DOHH2 (cell line): Measurements from ENCODE around the gene CDK13.
"Not testable (repeated sequence)": the region's sequence is repeated elsewhere in the genome, so short reads cannot be mapped to it uniquely, and the experiment has no call there.

Source experiments
- H3F3A ChIP-seq: fragments of 200-600 bp; sonication (generic), shearing (Covaris generic); 2 replicates; pipeline ENCODE4 v1.6.0; 2016; ENCODE audit warnings: antibody characterized with exemption, mild to moderate bottlenecking; ENCODE audit not compliant: control insufficient read depth, insufficient read depth
- H3K27ac ChIP-seq: fragments of 200-600 bp; sonication (generic); 2 replicates; pipeline ENCODE4 v1.5.1; 2014; ENCODE audit warnings: low read depth, mild to moderate bottlenecking, low read length, moderate library complexity
- H3K27me3 ChIP-seq: fragments of 200-600 bp; sonication (generic); 2 replicates; pipeline ENCODE4 v1.6.1; 2014; ENCODE audit warnings: mild to moderate bottlenecking, low read length, mixed read lengths; ENCODE audit not compliant: control insufficient read depth
- H3K36me3 ChIP-seq: fragments of 200-600 bp; sonication (generic); 2 replicates; pipeline ENCODE4 v1.6.1; 2014; ENCODE audit warnings: mild to moderate bottlenecking, low read length, moderate library complexity, mixed read lengths; ENCODE audit not compliant: control insufficient read depth
- H3K4me1 ChIP-seq: fragments of 200-600 bp; sonication (generic); 2 replicates; pipeline ENCODE4 v1.6.1; 2014; ENCODE audit warnings: mild to moderate bottlenecking, low read length, mixed read lengths; ENCODE audit not compliant: control insufficient read depth
- H3K4me2 ChIP-seq: fragments of 200-600 bp; sonication (generic); 2 replicates; pipeline ENCODE4 v1.6.0; 2014; ENCODE audit warnings: mild to moderate bottlenecking, low read length, moderate library complexity
- H3K4me3 ChIP-seq: fragments of 200-600 bp; sonication (generic); 2 replicates; pipeline ENCODE4 v1.5.1; 2014; ENCODE audit warnings: mild to moderate bottlenecking, low read length, mixed read lengths
- H3K79me2 ChIP-seq: fragments of 200-600 bp; sonication (generic); 2 replicates; pipeline ENCODE4 v1.6.1; 2014; ENCODE audit warnings: mild to moderate bottlenecking, low read length, mixed read lengths; ENCODE audit not compliant: control insufficient read depth
- H3K9me2 ChIP-seq: fragments of 200-600 bp; sonication (generic); replicated peaks from 2 replicates; pipeline ENCODE4 v1.6.1; 2014; ENCODE audit warnings: mild to moderate bottlenecking, low read length, mixed read lengths; ENCODE audit not compliant: control insufficient read depth
- H3K9me3 ChIP-seq: fragments of 200-600 bp; sonication (generic); 2 replicates; pipeline ENCODE4 v1.6.1; 2014; ENCODE audit warnings: antibody characterized with exemption, low read length, mixed read lengths; ENCODE audit not compliant: control insufficient read depth, insufficient read depth
- H4K20me1 ChIP-seq: fragments of 200-600 bp; sonication (generic); 2 replicates; pipeline ENCODE4 v1.6.0; 2014; ENCODE audit warnings: low read depth, mild to moderate bottlenecking, antibody characterized with exemption, low read length, moderate library complexity; ENCODE audit not compliant: control insufficient read depth, insufficient read depth
- EZH2phosphoT487 ChIP-seq: fragments of 200-600 bp; sonication (generic); IDR thresholded peaks from 2 replicates; pipeline ENCODE4 v1.6.1; 2017; ENCODE audit warnings: borderline replicate concordance, mild to moderate bottlenecking, antibody characterized with exemption, low read length, moderate library complexity, mixed read lengths
- TF ChIP-seq, protein P1 (sequence below): fragments of 200-600 bp; sonication (generic); IDR thresholded peaks from one replicate; pipeline ENCODE4 v1.5.1; 2014; ENCODE audit warnings: antibody characterized with exemption, mild to moderate bottlenecking, low read depth, low read length; ENCODE audit not compliant: poor library complexity, severe bottlenecking

Gene CDK13

DNA sequence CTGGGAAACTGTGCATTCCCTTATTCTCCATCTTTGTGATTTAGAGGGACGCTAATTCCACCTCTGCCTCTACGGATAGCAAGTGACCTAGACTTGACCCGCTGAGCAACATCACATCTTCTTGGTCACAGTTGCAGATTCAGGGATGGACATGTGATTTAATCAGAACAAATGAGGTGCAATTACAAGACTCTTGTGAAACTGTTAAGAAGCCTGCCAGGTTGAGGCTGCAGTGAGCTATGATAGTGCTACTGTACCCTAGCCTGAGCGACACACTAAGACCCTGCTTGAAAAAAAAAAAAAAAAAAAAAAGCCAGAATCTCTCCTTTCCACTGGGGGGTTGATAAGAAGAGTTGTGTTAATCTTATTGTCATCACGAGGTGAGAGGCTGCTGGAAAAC is 170.0 kb downstream of the CDK13 start:
- Histone ChIP-seq H3K9me2 (no peaks in the 10 kb centered on the region), H3K4me2 (no peak overlapping the region), H3K27ac (no peak overlapping the region), H3F3A (peaks cover 2% of the 10 kb centered on the region; the same call in 1 of the 2 replicates), H3K4me1 (no peaks in the 10 kb centered on the region), H3K27me3 (no peaks in the 10 kb centered on the region), H4K20me1 (no peaks in the 10 kb centered on the region; the same call in none of the 2 replicates), H3K4me3 (no peak overlapping the region), H3K9me3 (no peaks in the 10 kb centered on the region), H3K79me2 (peaks cover 18% of the 10 kb centered on the region), H3K36me3 (peaks cover 6% of the 10 kb centered on the region; the same call in 1 of the 2 replicates)
- TF ChIP-seq, protein P1, sequence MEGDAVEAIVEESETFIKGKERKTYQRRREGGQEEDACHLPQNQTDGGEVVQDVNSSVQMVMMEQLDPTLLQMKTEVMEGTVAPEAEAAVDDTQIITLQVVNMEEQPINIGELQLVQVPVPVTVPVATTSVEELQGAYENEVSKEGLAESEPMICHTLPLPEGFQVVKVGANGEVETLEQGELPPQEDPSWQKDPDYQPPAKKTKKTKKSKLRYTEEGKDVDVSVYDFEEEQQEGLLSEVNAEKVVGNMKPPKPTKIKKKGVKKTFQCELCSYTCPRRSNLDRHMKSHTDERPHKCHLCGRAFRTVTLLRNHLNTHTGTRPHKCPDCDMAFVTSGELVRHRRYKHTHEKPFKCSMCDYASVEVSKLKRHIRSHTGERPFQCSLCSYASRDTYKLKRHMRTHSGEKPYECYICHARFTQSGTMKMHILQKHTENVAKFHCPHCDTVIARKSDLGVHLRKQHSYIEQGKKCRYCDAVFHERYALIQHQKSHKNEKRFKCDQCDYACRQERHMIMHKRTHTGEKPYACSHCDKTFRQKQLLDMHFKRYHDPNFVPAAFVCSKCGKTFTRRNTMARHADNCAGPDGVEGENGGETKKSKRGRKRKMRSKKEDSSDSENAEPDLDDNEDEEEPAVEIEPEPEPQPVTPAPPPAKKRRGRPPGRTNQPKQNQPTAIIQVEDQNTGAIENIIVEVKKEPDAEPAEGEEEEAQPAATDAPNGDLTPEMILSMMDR = no peak
- TF ChIP-seq EZH2phosphoT487 = no peak

DNA sequence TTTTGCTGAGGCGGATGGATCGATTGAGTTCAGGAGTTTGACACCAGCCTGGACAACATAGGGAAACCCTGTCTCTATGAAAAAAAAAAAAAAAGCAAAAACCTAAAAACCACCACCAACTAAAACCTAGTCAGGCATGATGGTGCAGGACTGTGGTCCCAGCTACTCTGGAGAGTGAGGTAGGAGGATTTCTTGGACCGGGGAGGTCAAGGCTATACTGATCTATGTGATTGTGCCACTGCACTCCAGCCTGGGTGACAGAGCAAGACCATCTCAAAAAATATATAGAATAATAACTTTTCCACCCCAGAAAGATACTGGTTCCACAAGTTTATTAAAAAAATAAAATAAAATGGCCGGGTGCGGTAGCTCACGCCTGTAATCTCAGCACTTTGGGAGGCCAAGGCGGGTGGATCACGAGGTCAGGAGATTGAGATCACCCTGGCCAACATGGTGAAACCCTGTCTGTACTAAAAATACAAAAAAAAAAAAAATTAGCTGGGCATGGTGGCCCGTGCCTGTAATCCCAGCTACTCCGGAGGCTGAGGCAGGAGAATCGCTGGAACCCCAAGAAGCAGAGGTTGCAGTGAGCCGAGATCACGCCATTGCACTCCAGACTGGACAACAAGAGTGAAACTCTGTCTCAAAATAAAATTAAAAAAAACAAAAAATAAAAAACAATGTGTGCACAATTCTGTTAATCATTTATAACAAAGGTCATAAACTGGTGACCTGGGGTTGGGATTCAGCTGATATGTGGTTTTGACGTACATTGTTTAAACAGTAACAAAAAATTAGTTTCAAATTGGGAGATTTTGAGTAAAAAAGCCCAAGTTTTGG is 172.3 kb downstream of the CDK13 start:
- H3K79me2 ChIP-seq = peaks cover 33% of the 10 kb centered on the region
- H3K4me1 ChIP-seq, H3K27ac ChIP-seq, H3K27me3 ChIP-seq, H3K4me2 ChIP-seq, H3K4me3 ChIP-seq, H3K36me3 ChIP-seq, H3K9me2 ChIP-seq, H3K9me3 ChIP-seq, H4K20me1 ChIP-seq, H3F3A ChIP-seq: not testable (repeated sequence)

DNA sequence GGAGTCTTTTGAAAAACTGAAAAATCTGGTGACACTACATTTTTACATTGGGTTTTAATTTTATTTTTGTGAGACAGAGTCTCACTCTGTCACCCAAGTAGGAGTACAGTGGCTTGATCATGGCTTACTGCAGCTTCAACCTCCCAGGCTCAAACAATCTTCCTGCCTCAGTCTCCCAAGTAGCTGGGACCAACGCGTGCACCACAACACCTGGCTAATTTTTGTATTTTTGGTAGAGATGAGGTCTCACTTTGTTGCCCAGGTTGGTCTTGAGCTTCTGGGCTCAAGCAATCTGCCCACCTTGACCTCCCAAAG is 172.8 kb downstream of the CDK13 start:
- TF ChIP-seq, protein P1 = no peak
- TF ChIP-seq EZH2phosphoT487 = no peak
- Histone ChIP-seq H3K4me2 (no peak overlapping the region), H3K4me3 (no peak overlapping the region), H4K20me1 (peaks cover 4% of the 10 kb centered on the region; the same call in 1 of the 2 replicates), H3K79me2 (peaks cover 39% of the 10 kb centered on the region), H3K27me3 (no peaks in the 10 kb centered on the region), H3K4me1 (peaks cover under 1% of the 10 kb centered on the region), H3K27ac (no peak overlapping the region), H3K9me2 (no peaks in the 10 kb centered on the region), H3F3A (peaks cover 2% of the 10 kb centered on the region; the same call in 1 of the 2 replicates), H3K9me3 (no peaks in the 10 kb centered on the region), H3K36me3 (peaks cover 8% of the 10 kb centered on the region)

DNA sequence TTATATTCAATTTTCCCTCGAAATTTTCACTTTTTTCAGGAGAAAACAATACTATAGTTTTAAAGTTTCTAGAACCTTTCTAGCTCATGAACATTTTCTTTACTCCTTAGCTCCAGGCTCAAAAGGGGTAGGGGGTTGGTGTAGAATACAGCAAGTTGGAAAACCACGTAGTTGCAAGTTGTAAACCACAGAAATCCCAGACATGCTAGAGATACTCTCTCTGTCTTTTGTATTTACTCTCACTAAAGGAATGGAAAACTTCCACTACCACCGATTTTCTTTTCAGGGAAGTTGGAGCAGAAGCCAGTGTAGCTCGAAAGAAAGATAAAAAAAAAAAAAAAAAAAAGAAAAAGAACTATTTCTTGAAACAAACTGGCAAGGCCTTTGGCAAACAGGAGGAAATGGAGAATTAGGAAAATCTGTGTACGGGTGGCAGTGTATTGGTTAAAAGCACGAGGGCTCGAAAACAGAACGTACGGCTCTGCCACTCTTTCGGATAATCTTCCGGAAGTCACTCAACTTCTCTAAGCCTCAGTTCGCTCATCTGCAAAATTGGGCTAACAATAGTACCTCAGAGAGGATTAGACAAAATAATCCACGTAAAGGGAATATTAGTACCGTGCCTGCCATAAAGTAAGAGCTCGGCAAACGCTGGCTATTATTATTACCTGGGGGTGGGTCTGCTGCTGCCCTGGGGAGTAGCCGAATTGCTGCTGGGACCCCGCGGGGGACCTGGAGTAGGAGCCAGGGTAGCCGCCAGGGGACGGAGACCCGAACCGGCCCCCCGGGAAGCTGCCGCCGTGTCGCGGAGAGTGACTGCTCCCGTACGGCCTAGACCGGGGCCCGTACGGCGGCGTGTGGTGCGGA is 183.7 kb downstream of the CDK13 start:
- H3K9me2 ChIP-seq = no peaks in the 10 kb centered on the region
- H3K27me3 ChIP-seq = no peaks in the 10 kb centered on the region
- peaks cover 43% of the 10 kb centered on the region for H3K36me3 ChIP-seq
- peak overlapping the region; percentile 69 for H3K4me2 ChIP-seq
- H3K27ac ChIP-seq = peak overlapping the region; percentile 81
- peaks cover 4% of the 10 kb centered on the region; the same call in 1 of the 2 replicates for H3K9me3 ChIP-seq
- no peaks in the 10 kb centered on the region for H3F3A ChIP-seq
- H3K4me1 ChIP-seq = peaks cover 40% of the 10 kb centered on the region
- peaks cover 57% of the 10 kb centered on the region for H3K79me2 ChIP-seq
- peaks cover 14% of the 10 kb centered on the region for H4K20me1 ChIP-seq
- H3K4me3 ChIP-seq = peak overlapping the region; percentile 93
- no peak for TF ChIP-seq EZH2phosphoT487
- TF ChIP-seq, protein P1 = no peak
